GM19035 (cell line): ENCODE measurements around the gene OR2W3.

ENCODE experiments used
- ATAC-seq: cut with Tn5 transposase; IDR thresholded peaks from one replicate; pipeline ENCODE4 v1.9.1; 2021; ENCODE audit not compliant: unreplicated experiment

The OR2W3 gene

GRCh38 chr1:247895163-247895637 is at the start of gene OR2W3:
Gene OR2W3, plus strand, starts transcription at chr1:247895587. Its CDS starts 0 bp downstream, at chr1:247895587.
- ATAC-seq: no peak

GRCh38 chr1:247845693-247846017 is 49.7 kb upstream of the OR2W3 start:
- no peak for ATAC-seq

- ATAC-seq: no peak
Measured at GRCh38 chr1:247848346-247848745, 47.0 kb upstream of the OR2W3 start.

GRCh38 chr1:247849616-247850015 is 45.8 kb upstream of the OR2W3 start:
- no peak for ATAC-seq

GRCh38 chr1:247854899-247855545 is 40.4 kb upstream of the OR2W3 start:
- ATAC-seq: no peak

- no peak for ATAC-seq
Measured at GRCh38 chr1:247855911-247856310, 39.5 kb upstream of the OR2W3 start.

GRCh38 chr1:247857069-247857984 is 38.1 kb upstream of the OR2W3 start, which contains the start of gene TRIM58:
Gene TRIM58, plus strand, starts transcription at chr1:247857187. Its CDS starts 60 bp downstream, at chr1:247857247.
- no peak for ATAC-seq

- no peak for ATAC-seq
Measured at GRCh38 chr1:247857985-247858619, 37.3 kb upstream of the OR2W3 start.

GRCh38 chr1:247862756-247863155 is 32.6 kb upstream of the OR2W3 start:
- ATAC-seq: no peak

- no peak for ATAC-seq
Measured at GRCh38 chr1:247864644-247865043, 30.7 kb upstream of the OR2W3 start.

GRCh38 chr1:247865416-247865815 is 30.0 kb upstream of the OR2W3 start:
- no peak for ATAC-seq

GRCh38 chr1:247883346-247883745 is 12.0 kb upstream of the OR2W3 start:
- ATAC-seq: no peak

GRCh38 chr1:247884797-247885413 is 10.5 kb upstream of the OR2W3 start:
- no peak for ATAC-seq

GRCh38 chr1:247895976-247896375 is 589 bp downstream of the OR2W3 start:
- ATAC-seq: no peak

GRCh38 chr1:247904122-247904521 is 8.7 kb downstream of the OR2W3 start:
- no peak for ATAC-seq

- no peak for ATAC-seq
Measured at GRCh38 chr1:247905181-247905580, 9.8 kb downstream of the OR2W3 start.

GRCh38 chr1:247905910-247906503 is 10.6 kb downstream of the OR2W3 start:
- ATAC-seq: no peak

- peak; percentile 53 for ATAC-seq
Measured at GRCh38 chr1:247906504-247907047, 11.2 kb downstream of the OR2W3 start.

GRCh38 chr1:247908766-247909165 is 13.4 kb downstream of the OR2W3 start:
- ATAC-seq: no peak

GRCh38 chr1:247913786-247914185 is 18.4 kb downstream of the OR2W3 start:
- ATAC-seq: no peak
